Measurements from ENCODE around the gene TBC1D16. TPM values are rescaled to one million over a fixed set of nuclear protein-coding genes. Genes with fewer than 3 reads are reported as not detected.

Gene TBC1D16
- total RNA-seq, 3 donors from 2014 or later: 27.1 to 92.2 (median 32.8) TPM

DNA sequence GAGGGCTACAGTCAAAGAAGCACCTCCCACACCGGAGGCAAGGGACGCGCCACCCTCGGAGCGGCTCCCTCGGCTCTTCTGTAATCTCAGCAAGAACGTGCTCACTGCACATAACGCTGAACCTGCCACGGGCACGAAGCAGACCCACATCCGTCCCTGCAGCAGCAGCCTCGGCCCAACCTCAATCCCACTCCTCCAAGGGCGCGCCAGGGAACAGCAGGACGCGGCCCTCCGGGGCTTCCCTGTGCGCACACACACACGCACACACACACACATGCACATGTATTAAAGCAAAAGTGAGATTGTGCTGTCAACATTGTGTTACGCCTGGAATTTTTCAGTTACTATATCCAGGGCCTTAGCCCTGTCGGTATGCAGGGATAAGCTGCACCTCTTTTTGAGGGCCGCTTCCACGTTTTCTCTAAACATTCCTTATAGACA lies 54.0 kb downstream of the TBC1D16 start:
- Histone ChIP-seq H3K4me1 (no peaks in the 10 kb centered on the region), H3K4me3 (no peak overlapping the region), H3K36me3 (no peaks in the 10 kb centered on the region), H3K27ac (no peak overlapping the region), H3K9me3 (no peaks in the 10 kb centered on the region), H3K27me3 (no peaks in the 10 kb centered on the region)
- DNase-seq (ENCODE audit: low spot score in 2 of 2): peak in 1 of 2 donors; percentile 44
- intact Hi-C loops (cut with DNase I; ENCODE audit: low total_unique reads): no loop called here
- TF ChIP-seq, protein P1, sequence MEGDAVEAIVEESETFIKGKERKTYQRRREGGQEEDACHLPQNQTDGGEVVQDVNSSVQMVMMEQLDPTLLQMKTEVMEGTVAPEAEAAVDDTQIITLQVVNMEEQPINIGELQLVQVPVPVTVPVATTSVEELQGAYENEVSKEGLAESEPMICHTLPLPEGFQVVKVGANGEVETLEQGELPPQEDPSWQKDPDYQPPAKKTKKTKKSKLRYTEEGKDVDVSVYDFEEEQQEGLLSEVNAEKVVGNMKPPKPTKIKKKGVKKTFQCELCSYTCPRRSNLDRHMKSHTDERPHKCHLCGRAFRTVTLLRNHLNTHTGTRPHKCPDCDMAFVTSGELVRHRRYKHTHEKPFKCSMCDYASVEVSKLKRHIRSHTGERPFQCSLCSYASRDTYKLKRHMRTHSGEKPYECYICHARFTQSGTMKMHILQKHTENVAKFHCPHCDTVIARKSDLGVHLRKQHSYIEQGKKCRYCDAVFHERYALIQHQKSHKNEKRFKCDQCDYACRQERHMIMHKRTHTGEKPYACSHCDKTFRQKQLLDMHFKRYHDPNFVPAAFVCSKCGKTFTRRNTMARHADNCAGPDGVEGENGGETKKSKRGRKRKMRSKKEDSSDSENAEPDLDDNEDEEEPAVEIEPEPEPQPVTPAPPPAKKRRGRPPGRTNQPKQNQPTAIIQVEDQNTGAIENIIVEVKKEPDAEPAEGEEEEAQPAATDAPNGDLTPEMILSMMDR (IDR thresholded peaks at IDR 0.05): no peak
- TF ChIP-seq POLR2AphosphoS5 (IDR thresholded peaks at IDR 0.05) (no peak), POLR2A (IDR thresholded peaks at IDR 0.05) (no peak)

- Histone ChIP-seq H3K4me3 (no peak overlapping the region), H3K9me3 (no peaks in the 10 kb centered on the region), H3K4me1 (no peaks in the 10 kb centered on the region), H3K27me3 (no peaks in the 10 kb centered on the region), H3K36me3 (no peaks in the 10 kb centered on the region), H3K27ac (no peak overlapping the region)
- DNase-seq (ENCODE audit: low spot score in 2 of 2): peak in 1 of 2 donors; percentile 22
- no peak for TF ChIP-seq POLR2AphosphoS5 (IDR thresholded peaks at IDR 0.05)
- TF ChIP-seq, protein P1 (IDR thresholded peaks at IDR 0.05): no peak
- TF ChIP-seq POLR2A (IDR thresholded peaks at IDR 0.05): no peak
- intact Hi-C loops (cut with DNase I; ENCODE audit: low total_unique reads): no loop called here
Measured at GRCh38 chr17:79981090-79981489, 54.6 kb downstream of the TBC1D16 start.

- no peak for TF ChIP-seq POLR2AphosphoS5 (IDR thresholded peaks at IDR 0.05)
- TF ChIP-seq POLR2A (IDR thresholded peaks at IDR 0.05): no peak
- TF ChIP-seq, protein P1 (IDR thresholded peaks at IDR 0.05): no peak
- H3K36me3 ChIP-seq: no peaks in the 10 kb centered on the region
- H3K27ac ChIP-seq: no peak overlapping the region
- H3K27me3 ChIP-seq: no peaks in the 10 kb centered on the region
- peak in 1 of 2 donors; percentile 42 for DNase-seq (ENCODE audit: low spot score in 2 of 2)
- H3K4me3 ChIP-seq: no peak overlapping the region
- intact Hi-C loops (cut with DNase I; ENCODE audit: low total_unique reads): no loop called here
- H3K9me3 ChIP-seq: no peaks in the 10 kb centered on the region
- no peaks in the 10 kb centered on the region for H3K4me1 ChIP-seq
Measured at GRCh38 chr17:79980246-79981043, 55.2 kb downstream of the TBC1D16 start.

GRCh38 chr17:79979816-79980215 lies 55.9 kb downstream of the TBC1D16 start:
- Histone ChIP-seq H3K27me3 (no peaks in the 10 kb centered on the region), H3K4me3 (no peak overlapping the region), H3K36me3 (no peaks in the 10 kb centered on the region)

More at GRCh38 chr17:79979816-79980215, 55.9 kb downstream of the TBC1D16 start:
- TF ChIP-seq POLR2A (IDR thresholded peaks at IDR 0.05): no peak
- TF ChIP-seq, protein P1 (IDR thresholded peaks at IDR 0.05): no peak
- TF ChIP-seq POLR2AphosphoS5 (IDR thresholded peaks at IDR 0.05): no peak
- H3K9me3 ChIP-seq: no peaks in the 10 kb centered on the region
- intact Hi-C loops (cut with DNase I; ENCODE audit: low total_unique reads): no loop called here
- no peak overlapping the region for H3K27ac ChIP-seq
- no peaks in the 10 kb centered on the region for H3K4me1 ChIP-seq
- peak in 1 of 2 donors; percentile 39 for DNase-seq (ENCODE audit: low spot score in 2 of 2)

Measured in breast epithelium (tissue), 4 donors.